Esophagus mucosa (tissue), 1 donor: ENCODE data around the gene KCNQ5. TPM values are rescaled to one million over a fixed set of nuclear protein-coding genes. Genes with fewer than 3 reads are reported as not detected.
"Not testable (repeated sequence)": the region's sequence is repeated elsewhere in the genome, so short reads cannot be mapped to it uniquely, and the experiment has no call there.

ENCODE experiments used
- ATAC-seq: fragments of 200-7000 bp; cut with Tn5 transposase; one replicate; pipeline ENCODE4 v1.9.1; 2020
- total RNA-seq: library from RNA; stranded (reverse); gene quantifications from one replicate; pipeline ENCODE4 v1.2.4, GENCODE V29; 2023
- donor health status: DM: yes; HTN: yes; CAD: no.

The KCNQ5 gene
- total RNA-seq = 0.96 TPM

DNA sequence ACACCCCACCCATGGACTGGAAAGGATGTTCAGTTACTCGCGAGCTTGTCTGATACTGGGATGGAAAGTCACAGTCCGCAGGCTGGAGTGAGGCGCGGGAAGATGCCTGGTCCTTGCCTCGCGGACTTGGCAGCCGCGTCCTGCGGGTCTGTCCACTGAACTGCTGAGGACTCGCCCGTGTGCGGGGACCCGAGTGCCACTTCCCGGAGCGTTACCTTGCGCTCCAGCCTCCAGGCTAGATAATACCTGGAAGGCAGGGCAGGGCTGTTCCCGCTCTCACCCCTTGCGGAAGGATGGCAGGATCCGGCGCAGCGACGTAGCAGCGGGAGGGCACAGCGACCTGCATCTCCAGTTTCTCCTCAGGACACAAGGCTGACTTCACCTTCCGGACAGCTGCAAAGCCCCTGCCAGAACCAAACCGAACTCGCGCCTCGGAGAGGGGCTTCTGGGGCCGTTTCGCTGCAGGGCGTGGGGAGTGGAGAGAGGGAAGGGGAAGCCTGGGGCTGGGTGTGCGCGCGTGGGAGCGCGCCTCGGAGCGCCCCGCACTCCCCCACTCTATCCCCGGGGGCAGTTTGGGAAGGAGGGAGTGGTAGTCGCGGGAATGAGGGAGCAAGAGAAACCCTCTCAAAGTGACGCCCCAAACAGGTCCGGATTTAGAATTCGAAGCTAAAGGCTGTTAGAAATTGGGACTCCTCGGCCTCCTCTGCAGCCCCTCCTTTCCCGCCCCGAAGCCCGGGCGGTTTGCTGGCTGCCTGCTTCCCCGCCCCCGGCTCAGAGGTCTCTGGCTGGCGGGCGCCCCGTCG lies at the start of gene KCNQ5:
Gene KCNQ5, plus strand, starts transcription at position 774 of the 803 bp plus-strand sequence.
- ATAC-seq = peak; percentile 31

GRCh38 chr6:72579865-72580264 lies 42.0 kb upstream of the KCNQ5 start:
- no peak for ATAC-seq

DNA sequence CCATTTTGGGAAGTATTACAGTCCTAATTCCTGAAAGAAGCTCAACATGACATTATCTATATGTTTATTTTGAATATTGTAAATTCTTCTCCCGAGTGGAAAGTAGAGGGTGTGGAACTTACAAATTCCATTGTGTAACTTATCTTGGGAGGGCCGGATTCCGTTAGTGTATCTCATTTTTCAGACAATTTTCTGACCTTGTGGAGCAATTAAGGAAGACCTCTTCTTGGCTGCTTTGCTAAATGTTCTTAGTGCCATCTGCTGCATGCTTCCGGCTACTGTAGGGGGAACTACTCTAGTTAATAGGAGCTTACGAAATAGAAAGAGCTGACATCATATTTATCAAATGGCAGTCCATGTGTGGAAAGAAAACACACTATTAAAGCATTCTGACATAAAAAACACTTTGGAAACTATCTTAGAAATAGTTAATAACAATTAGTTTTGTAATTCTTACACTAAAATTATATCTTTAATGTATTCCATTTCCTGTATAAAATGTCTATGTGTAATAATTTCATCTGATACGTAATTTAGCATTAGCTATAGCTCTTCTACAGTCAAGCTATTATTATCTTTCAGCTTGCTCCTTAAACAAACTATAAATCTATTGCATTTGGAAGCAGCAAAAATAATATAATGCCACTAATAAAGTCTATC lies 41.5 kb upstream of the KCNQ5 start:
- ATAC-seq = no peak

GRCh38 chr6:72580950-72581349 lies 40.9 kb upstream of the KCNQ5 start:
- not testable (repeated sequence) for ATAC-seq

GRCh38 chr6:72588155-72588554 lies 33.7 kb upstream of the KCNQ5 start:
- ATAC-seq = no peak

DNA sequence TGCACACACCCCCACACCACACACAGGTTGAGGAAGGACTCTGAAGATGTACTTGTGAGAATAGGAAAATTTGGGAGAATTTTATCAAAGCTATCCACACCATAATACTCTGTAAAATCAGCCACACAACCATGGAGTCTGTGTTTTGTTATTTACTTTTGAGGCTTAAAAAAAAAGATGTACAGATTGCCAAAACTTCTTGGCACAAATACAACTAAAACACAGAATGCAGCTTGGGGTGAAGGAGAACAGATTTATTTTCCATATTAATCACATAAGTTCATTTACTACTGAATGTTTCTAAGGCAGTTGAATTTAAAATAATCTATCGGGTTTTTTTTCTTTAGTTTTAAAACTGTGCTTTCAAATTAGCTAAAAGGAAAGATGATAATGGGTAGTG lies 32.8 kb upstream of the KCNQ5 start:
- no peak for ATAC-seq

DNA sequence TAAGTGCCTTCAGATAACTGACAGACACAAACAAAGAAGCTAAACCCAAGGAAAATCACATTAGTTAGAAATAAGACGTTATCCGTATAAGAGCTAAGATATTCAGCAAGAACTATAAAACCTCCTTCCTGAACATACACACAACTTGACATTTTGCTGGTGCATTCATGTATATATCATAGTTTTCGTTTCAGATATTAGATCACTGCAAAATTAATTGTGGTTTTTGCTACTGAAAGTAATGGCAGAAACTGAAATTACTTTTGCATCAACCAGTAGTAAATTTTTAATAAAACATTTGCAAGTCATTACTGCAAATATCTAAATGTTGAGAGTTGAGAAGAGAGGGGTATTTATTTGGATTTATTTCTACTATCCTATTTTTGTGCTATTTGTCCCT lies 26.1 kb upstream of the KCNQ5 start:
- no peak for ATAC-seq

DNA sequence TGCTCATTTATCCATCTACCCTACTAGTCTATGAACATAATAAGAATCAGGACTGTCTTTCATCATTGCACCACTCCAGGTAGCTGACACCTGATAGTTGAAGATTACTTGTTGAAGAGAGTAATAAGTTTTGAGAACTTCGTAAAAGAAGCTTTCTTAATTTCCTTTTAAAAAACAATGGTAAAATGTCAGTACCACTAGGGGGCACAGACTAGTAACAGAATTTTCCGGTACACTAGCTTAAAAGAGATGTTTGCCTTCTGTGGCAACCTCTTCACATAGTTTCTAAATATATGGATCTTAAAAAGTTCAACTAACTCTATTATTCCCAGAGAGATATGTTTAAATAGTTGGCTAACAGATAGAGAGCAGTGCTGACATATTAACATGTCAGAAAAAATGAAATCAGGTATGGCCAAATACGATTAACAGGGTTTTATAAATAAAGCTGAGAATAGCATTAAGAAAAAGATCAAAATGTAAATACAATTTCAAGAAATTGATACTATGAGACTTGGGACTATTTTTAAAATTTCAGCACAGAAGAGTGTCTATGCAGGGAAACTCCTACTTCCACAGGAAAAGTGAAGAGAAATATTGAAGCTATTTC lies 5.4 kb upstream of the KCNQ5 start:
- no peak for ATAC-seq

DNA sequence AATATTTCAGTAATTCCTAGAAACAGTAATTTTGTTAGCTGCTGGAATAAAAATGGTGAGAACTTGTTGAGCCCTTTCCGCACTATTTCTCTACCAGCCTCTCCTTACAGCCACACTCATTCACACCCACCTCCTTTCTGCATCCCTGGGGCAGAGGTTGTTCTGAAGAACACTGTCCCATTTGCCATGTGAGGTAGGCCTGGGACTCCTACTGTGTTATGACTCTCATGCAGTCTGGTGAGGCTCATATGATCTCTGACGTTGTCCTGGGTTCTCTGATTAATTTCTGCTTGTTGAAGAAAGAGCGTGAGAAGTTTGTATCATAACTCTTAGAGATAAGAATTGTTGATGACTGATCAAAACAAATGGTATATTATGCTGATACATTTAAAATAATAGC lies 4.1 kb upstream of the KCNQ5 start:
- no peak for ATAC-seq

- peak; percentile 42 for ATAC-seq
Measured at GRCh38 chr6:72619883-72620696, 1.8 kb upstream of the KCNQ5 start.

DNA sequence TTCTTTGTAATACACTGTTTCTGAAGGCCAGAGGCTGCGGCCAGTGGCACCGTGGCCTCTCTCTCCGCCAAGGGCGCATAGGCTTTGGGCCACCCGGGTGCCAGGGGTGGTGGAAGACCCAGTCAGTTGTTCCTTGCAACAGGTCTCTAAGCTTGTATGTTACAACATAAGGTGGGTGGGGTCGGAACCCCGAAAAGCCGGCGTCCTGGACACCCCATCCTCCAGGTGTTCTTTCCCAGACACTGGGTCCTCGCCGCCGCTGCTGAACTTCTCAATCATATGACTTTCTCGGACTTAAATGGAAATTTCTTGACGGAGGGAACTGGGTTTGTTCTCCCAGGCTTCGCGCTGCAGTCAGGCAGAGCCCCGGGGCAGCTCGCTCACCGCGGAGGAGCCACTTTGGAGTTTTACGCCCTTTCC lies 983 bp upstream of the KCNQ5 start:
- ATAC-seq = no peak

- peak; percentile 41 for ATAC-seq
Measured at GRCh38 chr6:72622094-72622940, 453 bp downstream of the KCNQ5 start.

DNA sequence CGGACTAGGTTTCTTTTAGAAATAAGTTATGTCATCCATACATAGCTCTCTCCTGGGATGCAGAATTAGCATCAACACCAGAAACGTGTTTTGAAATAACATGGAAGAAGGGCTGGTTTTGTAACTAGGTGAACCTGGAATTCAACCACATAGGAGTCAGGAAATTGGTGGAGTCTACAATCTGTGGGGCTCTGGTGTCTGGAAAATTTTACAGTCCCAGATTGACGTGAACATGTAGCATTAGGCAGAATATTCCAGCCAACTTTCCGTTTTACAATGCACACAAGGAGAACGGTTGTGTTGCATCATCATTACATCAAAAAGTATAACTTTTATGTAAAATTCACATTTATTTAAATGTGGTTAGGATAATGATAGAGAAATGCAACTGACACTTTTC lies 1.9 kb downstream of the KCNQ5 start:
- no peak for ATAC-seq

- no peak for ATAC-seq
Measured at GRCh38 chr6:72624557-72625160, 2.8 kb downstream of the KCNQ5 start.

DNA sequence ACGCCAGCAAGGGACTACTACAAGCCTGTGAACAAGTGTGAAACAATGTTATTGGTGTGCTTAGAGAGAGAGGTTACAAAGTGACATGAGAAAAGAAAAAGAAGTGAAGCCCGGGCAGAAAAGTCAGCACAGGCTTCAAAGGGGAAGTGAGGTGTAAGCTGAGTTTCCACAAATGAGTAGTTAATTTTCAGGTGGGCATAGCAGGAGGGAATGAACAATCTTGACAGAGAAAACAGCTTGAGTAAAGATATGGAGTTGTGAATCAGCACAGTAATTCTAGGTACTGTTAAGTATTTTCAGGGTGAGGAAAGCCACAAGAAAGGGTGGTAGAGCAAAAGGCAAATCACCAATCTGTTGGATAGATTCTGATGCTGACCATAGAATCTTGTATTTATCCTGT lies 4.3 kb downstream of the KCNQ5 start:
- no peak for ATAC-seq

- ATAC-seq = no peak
Measured at GRCh38 chr6:72627539-72627938, 5.7 kb downstream of the KCNQ5 start.

DNA sequence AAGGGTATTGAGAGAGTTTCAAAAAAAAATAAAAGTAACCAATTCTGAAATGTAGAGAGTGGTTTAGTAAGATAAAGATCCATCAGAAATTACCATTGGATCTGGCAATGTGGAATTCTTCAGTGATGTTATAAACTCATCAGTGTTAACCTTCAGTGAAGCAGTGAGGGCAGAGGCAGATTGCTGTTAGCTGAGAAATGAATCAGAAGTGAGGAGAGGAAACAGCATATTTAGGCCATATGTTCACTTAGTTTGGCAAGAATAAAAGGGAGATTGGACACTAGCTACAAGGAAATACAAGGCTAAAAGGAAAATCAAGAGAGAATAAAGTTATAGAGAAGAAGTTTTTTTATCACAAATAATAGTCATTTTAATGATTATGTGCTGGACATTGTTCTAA lies 9.6 kb downstream of the KCNQ5 start:
- ATAC-seq = no peak

GRCh38 chr6:72635636-72636035 lies 13.8 kb downstream of the KCNQ5 start:
- no peak for ATAC-seq

DNA sequence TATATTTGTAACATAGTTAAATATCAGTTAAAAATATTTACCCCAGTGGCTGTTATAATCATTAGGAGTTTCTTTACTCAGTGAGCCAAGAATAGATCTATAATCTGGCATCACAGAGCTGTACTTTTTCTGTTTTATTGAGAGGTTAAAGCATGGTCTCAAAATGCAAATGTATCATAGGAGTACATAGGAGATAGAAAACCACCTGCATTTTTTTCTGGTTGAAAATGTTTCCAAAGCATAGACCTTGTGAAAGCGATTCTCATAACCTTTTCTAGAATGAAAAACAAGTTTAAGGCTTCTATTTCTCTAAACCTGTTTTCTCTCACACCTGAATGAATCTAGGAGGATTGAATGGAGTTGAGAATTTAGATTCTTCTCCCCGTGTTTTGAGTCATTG lies 14.4 kb downstream of the KCNQ5 start:
- ATAC-seq = no peak

GRCh38 chr6:72636786-72637185 lies 14.9 kb downstream of the KCNQ5 start:
- ATAC-seq = no peak

- ATAC-seq = no peak
Measured at GRCh38 chr6:72639920-72640614, 18.2 kb downstream of the KCNQ5 start.
